HG03097 (cell line): Measurements from ENCODE around the gene CELA3B.
"Not testable (repeated sequence)": the region's sequence is repeated elsewhere in the genome, so short reads cannot be mapped to it uniquely, and the experiment has no call there.

Experiments used
- ATAC-seq: cut with Tn5 transposase; IDR thresholded peaks from one replicate; pipeline ENCODE4 v1.9.1; 2021; ENCODE audit not compliant: unreplicated experiment, low FRiP score

Gene CELA3B

GRCh38 chr1:21976703-21977239 lies at the start of gene CELA3B:
TSS of gene CELA3B (plus strand) at chr1:21977022. CDS start at chr1:21977040, 18 bp downstream.
- ATAC-seq, result not testable (repeated sequence)

- no peak for ATAC-seq
Measured at GRCh38 chr1:21927533-21928237, 49.1 kb upstream of the CELA3B start.

GRCh38 chr1:21930080-21930571 lies 46.7 kb upstream of the CELA3B start:
- ATAC-seq, result no peak

- ATAC-seq, result no peak
Measured at GRCh38 chr1:21930629-21931170, 46.1 kb upstream of the CELA3B start.

GRCh38 chr1:21931171-21932093 lies 45.4 kb upstream of the CELA3B start:
- no peak for ATAC-seq

- ATAC-seq, result no peak
Measured at GRCh38 chr1:21932127-21932526, 44.7 kb upstream of the CELA3B start.

- ATAC-seq, result no peak
Measured at GRCh38 chr1:21933397-21934248, 43.2 kb upstream of the CELA3B start.

GRCh38 chr1:21935393-21935804 lies 41.4 kb upstream of the CELA3B start:
- ATAC-seq, result no peak

- ATAC-seq, result no peak
Measured at GRCh38 chr1:21935891-21936365, 40.9 kb upstream of the CELA3B start.

- no peak for ATAC-seq
Measured at GRCh38 chr1:21936366-21937031, 40.3 kb upstream of the CELA3B start.

- ATAC-seq, result no peak
Measured at GRCh38 chr1:21937034-21937371, 39.8 kb upstream of the CELA3B start, which contains the start of gene HSPG2. TSS of gene HSPG2 (minus strand) at chr1:21937310. CDS start at chr1:21937217, 93 bp downstream.

GRCh38 chr1:21937372-21938121 lies 39.3 kb upstream of the CELA3B start:
- ATAC-seq, result no peak

GRCh38 chr1:21938732-21939538 lies 37.9 kb upstream of the CELA3B start:
- no peak for ATAC-seq

- no peak for ATAC-seq
Measured at GRCh38 chr1:21939650-21940374, 37.0 kb upstream of the CELA3B start.

GRCh38 chr1:21940492-21940891 lies 36.3 kb upstream of the CELA3B start:
- ATAC-seq, result no peak

- no peak for ATAC-seq
Measured at GRCh38 chr1:21941370-21941769, 35.5 kb upstream of the CELA3B start.

- no peak for ATAC-seq
Measured at GRCh38 chr1:21942464-21942863, 34.4 kb upstream of the CELA3B start.
